NCI-H345 (cell line): ENCODE measurements around the gene FOXP1.

Source experiments
- DNase-seq: peaks from one replicate; lab custom pipeline; 2025; lab: John Stamatoyannopoulos, UW

The FOXP1 gene

GRCh38 chr3:71305231-71306206 lies 278.0 kb downstream of the FOXP1 start:
- DNase-seq: no peak

- DNase-seq: no peak
These were observed 278.8 kb downstream of the FOXP1 start for GRCh38 chr3:71304684-71305083.

- DNase-seq: no peak
These were observed 279.3 kb downstream of the FOXP1 start for GRCh38 chr3:71304247-71304646.

GRCh38 chr3:71303627-71304200 lies 279.8 kb downstream of the FOXP1 start:
- no peak for DNase-seq

GRCh38 chr3:71302604-71303003 lies 280.9 kb downstream of the FOXP1 start:
- no peak for DNase-seq

GRCh38 chr3:71300951-71301393 lies 282.6 kb downstream of the FOXP1 start:
- DNase-seq: no peak

- no peak for DNase-seq
These were observed 284.4 kb downstream of the FOXP1 start for GRCh38 chr3:71299160-71299559.

- DNase-seq: no peak
These were observed 288.6 kb downstream of the FOXP1 start for GRCh38 chr3:71294919-71295318.

- DNase-seq: no peak
These were observed 293.2 kb downstream of the FOXP1 start for GRCh38 chr3:71290301-71290700.

- no peak for DNase-seq
These were observed 295.1 kb downstream of the FOXP1 start for GRCh38 chr3:71288269-71288930.

GRCh38 chr3:71285086-71285485 lies 298.4 kb downstream of the FOXP1 start:
- DNase-seq: no peak

- no peak for DNase-seq
These were observed 300.6 kb downstream of the FOXP1 start for GRCh38 chr3:71282976-71283375.

GRCh38 chr3:71281280-71281679 lies 302.2 kb downstream of the FOXP1 start:
- no peak for DNase-seq

GRCh38 chr3:71277341-71277740 lies 306.2 kb downstream of the FOXP1 start:
- no peak for DNase-seq

- no peak for DNase-seq
These were observed 307.0 kb downstream of the FOXP1 start for GRCh38 chr3:71276531-71276930.

- DNase-seq: no peak
These were observed 310.1 kb downstream of the FOXP1 start for GRCh38 chr3:71273453-71273852.

- no peak for DNase-seq
These were observed 311.9 kb downstream of the FOXP1 start for GRCh38 chr3:71271596-71271995.

- DNase-seq: no peak
These were observed 313.6 kb downstream of the FOXP1 start for GRCh38 chr3:71269906-71270305.

- DNase-seq: no peak
These were observed 315.0 kb downstream of the FOXP1 start for GRCh38 chr3:71268462-71268999.

GRCh38 chr3:71266875-71267274 lies 316.7 kb downstream of the FOXP1 start:
- DNase-seq: no peak

GRCh38 chr3:71265365-71265915 lies 318.1 kb downstream of the FOXP1 start:
- no peak for DNase-seq

GRCh38 chr3:71264840-71265239 lies 318.7 kb downstream of the FOXP1 start:
- no peak for DNase-seq
